HepG2 (cell line): Measurements from ENCODE around the gene CD248. TPM values are rescaled to one million over a fixed set of nuclear protein-coding genes. Genes with fewer than 3 reads are reported as not detected.

Source experiments
- ATAC-seq: fragments of 200-7000 bp; cut with Tn5 transposase; 3 replicates; pipeline ENCODE4 v1.9.1; 2020; ENCODE audit warnings: mild to moderate bottlenecking, moderate library complexity
- BruUV-seq: library from RNA; stranded (reverse); fragments of 400-500 nt; replicated peaks from 2 replicates; lab custom pipeline; 2021; lab: Mats Ljungman, UMichigan
- CTCF ChIA-PET: fragments of 300-600 bp; formaldehyde crosslinking; extraction: SDS; loops from one replicate; lab custom pipeline; 2021; ENCODE audit warnings: low total read pairs, inconsistent platforms, low intra/inter-chr PET ratio; lab: Yijun Ruan, JAX
- POLR2A ChIA-PET: fragments of 350-600 bp; sonication (Branson Sonifier 250); formaldehyde crosslinking; loops from one replicate; lab custom pipeline; 2020; ENCODE audit warnings: antibody characterized with exemption, inconsistent platforms; lab: Yijun Ruan, JAX
- DNase-seq: peaks from one replicate; pipeline ENCODE4 v3.0.0-alpha.2; 2015; ENCODE audit warnings: low spot score
- FAIRE-seq: peaks from 3 replicates; lab custom pipeline; 2011; peaks lifted over from hg19 to GRCh38; lab: Jason Lieb, UNC
- H2AFZ ChIP-seq: one replicate; pipeline ENCODE4 v1.6.1; 2011; ENCODE audit warnings: low read length, inconsistent platforms
- H3K27ac ChIP-seq: fragments of 300-600 bp; 3 replicates; pipeline ENCODE4 v1.8.0; 2011; ENCODE audit warnings: mixed run types, mild to moderate bottlenecking, mixed read lengths, low read length, inconsistent platforms; ENCODE audit not compliant: insufficient read depth; ENCODE audit errors: extremely low read length
- H3K27me3 ChIP-seq, 2 experiments: fragments of 200-600 bp in 1 of 2; 2 replicates in 1 of 2; 3 replicates in 1 of 2; pipeline versions ENCODE4 v1.6.0 to v1.8.0; 2011; ENCODE audit warnings: low read length in 2 of 2, mild to moderate bottlenecking in 2 of 2, moderate library complexity in 2 of 2, inconsistent platforms in 1 of 2; ENCODE audit not compliant: insufficient read depth in 2 of 2, control insufficient read depth in 1 of 2
- H3K36me3 ChIP-seq, 2 experiments: fragments of 200-600 bp in 1 of 2; replicated peaks in 1 of 2; 2 replicates in 1 of 2; 3 replicates in 1 of 2; pipeline versions ENCODE4 v1.5.1 to v1.8.0; 2011; ENCODE audit warnings: low read length in 2 of 2, inconsistent platforms in 1 of 2; ENCODE audit not compliant: insufficient read depth in 2 of 2, control insufficient read depth in 1 of 2
- H3K4me1 ChIP-seq: 2 replicates; pipeline ENCODE4 v1.5.1; 2012; ENCODE audit warnings: low read length, inconsistent platforms; ENCODE audit not compliant: insufficient read depth
- H3K4me2 ChIP-seq: 2 replicates; pipeline ENCODE4 v1.6.0; 2011; ENCODE audit warnings: low read depth, low read length, inconsistent platforms
- H3K4me3 ChIP-seq, 3 experiments: fragments of 200-600 bp in 1 of 3; sonication (generic), shearing (Covaris generic) in 1 of 3; replicated peaks in 1 of 3; 2 replicates each; pipeline ENCODE4 v1.5.1; 2011 to 2016; ENCODE audit warnings: low read length in 3 of 3, inconsistent platforms in 2 of 3, low read depth in 2 of 3, mild to moderate bottlenecking in 2 of 3, control low read depth in 1 of 3, mixed read lengths in 1 of 3; ENCODE audit not compliant: insufficient read depth in 1 of 3
- H3K79me2 ChIP-seq: one replicate; pipeline ENCODE4 v1.6.1; 2011; ENCODE audit warnings: low read length, inconsistent platforms; ENCODE audit not compliant: insufficient read depth
- H3K9ac ChIP-seq: 2 replicates; pipeline ENCODE4 v1.6.0; 2011; ENCODE audit warnings: mild to moderate bottlenecking, low read depth, low read length, inconsistent platforms; ENCODE audit not compliant: insufficient read depth
- H3K9me3 ChIP-seq: 2 replicates; pipeline ENCODE4 v1.5.1; 2012; ENCODE audit warnings: mild to moderate bottlenecking, low read length
- H4K20me1 ChIP-seq: 2 replicates; pipeline ENCODE4 v1.6.0; 2011; ENCODE audit warnings: inconsistent platforms, mild to moderate bottlenecking, low read length, moderate library complexity; ENCODE audit not compliant: insufficient read depth
- ARNT ChIP-seq: fragments of 450-650 bp; IDR thresholded peaks from 2 replicates; pipeline ENCODE4 v1.6.1; 2017
- BHLHE40 ChIP-seq: IDR thresholded peaks from 2 replicates; pipeline ENCODE4 v1.6.1; 2011; ENCODE audit warnings: low read length, improper control_type of control experiment
- EEA1 ChIP-seq: sonication (generic); formaldehyde crosslinking; IDR thresholded peaks from 2 replicates; pipeline ENCODE4 v1.5.1; 2020; ENCODE audit warnings: mild to moderate bottlenecking, missing genetic modification reagents, borderline replicate concordance
- GTF3A ChIP-seq: sonication (generic); formaldehyde crosslinking; conservative IDR thresholded peaks from 2 replicates; pipeline ENCODE4 v1.4.0; 2020; ENCODE audit warnings: mild to moderate bottlenecking, missing genetic modification reagents
- RAD21 ChIP-seq: fragments of 450-650 bp; formaldehyde crosslinking; IDR thresholded peaks from 2 replicates; pipeline ENCODE4 v1.5.0; 2020; ENCODE audit warnings: mild to moderate bottlenecking
- RFXANK ChIP-seq: IDR thresholded peaks from 2 replicates; pipeline ENCODE4 v1.6.1; 2016
- SNAI1 ChIP-seq: sonication (generic); formaldehyde crosslinking; IDR thresholded peaks from 2 replicates; pipeline ENCODE4 v1.5.0; 2020; ENCODE audit warnings: mild to moderate bottlenecking, missing genetic modification reagents, borderline replicate concordance
- SNAPC2 ChIP-seq: sonication (generic); formaldehyde crosslinking; IDR thresholded peaks from 2 replicates; pipeline ENCODE4 v1.8.1; 2022; ENCODE audit warnings: mild to moderate bottlenecking, missing genetic modification reagents
- SOX6 ChIP-seq, 2 experiments: fragments of 450-650 bp in 1 of 2; sonication (generic) in 1 of 2; formaldehyde crosslinking in 1 of 2; IDR thresholded peaks; 2 replicates each; pipeline versions ENCODE4 v1.4.0 to v1.6.1; 2017 to 2020; ENCODE audit warnings: antibody characterized with exemption in 1 of 2, mild to moderate bottlenecking in 1 of 2, missing genetic modification reagents in 1 of 2
- ZFAT ChIP-seq: sonication (generic); formaldehyde crosslinking; conservative IDR thresholded peaks from 2 replicates; pipeline ENCODE4 v1.8.1; 2023; ENCODE audit warnings: missing genetic modification reagents, inconsistent platforms
- ZNF101 ChIP-seq: sonication (generic); formaldehyde crosslinking; IDR thresholded peaks from 2 replicates; pipeline ENCODE4 v1.4.0; 2020; ENCODE audit warnings: mild to moderate bottlenecking, low read depth, missing genetic modification reagents, borderline replicate concordance
- ZNF337 ChIP-seq: sonication (generic); formaldehyde crosslinking; IDR thresholded peaks from 2 replicates; pipeline ENCODE4 v1.5.1; 2020; ENCODE audit warnings: missing genetic modification reagents, low read depth, mild to moderate bottlenecking, borderline replicate concordance
- ZNF577 ChIP-seq: sonication (generic); formaldehyde crosslinking; IDR thresholded peaks from 2 replicates; pipeline ENCODE4 v1.4.0; 2020; ENCODE audit warnings: mild to moderate bottlenecking, low read depth, missing genetic modification reagents, borderline replicate concordance
- ZNF883 ChIP-seq: sonication (generic); formaldehyde crosslinking; IDR thresholded peaks from 2 replicates; pipeline ENCODE4 v1.5.1; 2020; ENCODE audit warnings: mild to moderate bottlenecking, missing genetic modification reagents; ENCODE audit errors: not compliant biosample characterization
- WGBS: methylation state at CpG from one replicate; pipeline ENCODE4 v1.1.6; 2017; ENCODE audit warnings: low lambda C conversion rate; 5-methylcytosine and 5-hydroxymethylcytosine counted together
- in situ Hi-C: cut with HindIII; loops from 2 replicates; pipeline ENCODE4 v1.10.0; 2017; ENCODE audit warnings: low pct_unique_long_range_greater_than_20kb; ENCODE audit not compliant: extremely low pct_ligation_motif_present
- intact Hi-C: fragments of 100-400 bp; cut with micrococcal nuclease; formaldehyde crosslinking; loops from one replicate; pipeline ENCODE4 v1.10.0; 2022; ENCODE audit not compliant: unreplicated experiment
- polyA plus RNA-seq, 8 experiments: library from polyadenylated mRNA; depleted of rRNA in 3 of 8; stranded (reverse) in 7 of 8; unstranded in 1 of 8; fragments of >200 nt; fragmentation: Illumina TruSeq in 4 of 8; extraction: Trizol in 4 of 8; gene quantifications; 2 replicates each; pipeline versions ENCODE4 v1.2.1 to v1.2.3, GENCODE V29; 2011 to 2016; ENCODE audit warnings: low read depth in 4 of 8, missing spikeins in 1 of 8, mixed read lengths in 1 of 8; ENCODE audit not compliant: insufficient read depth in 1 of 8
- total RNA-seq, 5 experiments: library from RNA; depleted of rRNA; stranded (reverse); fragments of >200 nt; fragmentation: Illumina TruSeq; extraction: Trizol; gene quantifications; 2 replicates each; pipeline ENCODE4 v1.2.3, GENCODE V29; 2016; ENCODE audit warnings: low read depth in 1 of 5
- TF ChIP-seq, protein P1 (sequence below): sonication (generic); formaldehyde crosslinking; conservative IDR thresholded peaks from 2 replicates; pipeline ENCODE4 v1.4.0; 2020; ENCODE audit warnings: missing genetic modification reagents
- TF ChIP-seq, protein P2 (sequence below): sonication (generic); formaldehyde crosslinking; IDR thresholded peaks from 2 replicates; pipeline ENCODE4 v1.4.0; 2020; ENCODE audit warnings: mild to moderate bottlenecking, missing genetic modification reagents
- TF ChIP-seq, protein P3 (sequence below): sonication (generic); formaldehyde crosslinking; conservative IDR thresholded peaks from 2 replicates; pipeline ENCODE4 v1.8.1; 2023; ENCODE audit warnings: missing genetic modification reagents

Gene CD248
- total and polyA plus RNA-seq, 2 of the 13 experiments (the other 11 are each of a cell fraction or from before 2014, with no cell fraction given): 0.25 to 0.35 TPM

DNA sequence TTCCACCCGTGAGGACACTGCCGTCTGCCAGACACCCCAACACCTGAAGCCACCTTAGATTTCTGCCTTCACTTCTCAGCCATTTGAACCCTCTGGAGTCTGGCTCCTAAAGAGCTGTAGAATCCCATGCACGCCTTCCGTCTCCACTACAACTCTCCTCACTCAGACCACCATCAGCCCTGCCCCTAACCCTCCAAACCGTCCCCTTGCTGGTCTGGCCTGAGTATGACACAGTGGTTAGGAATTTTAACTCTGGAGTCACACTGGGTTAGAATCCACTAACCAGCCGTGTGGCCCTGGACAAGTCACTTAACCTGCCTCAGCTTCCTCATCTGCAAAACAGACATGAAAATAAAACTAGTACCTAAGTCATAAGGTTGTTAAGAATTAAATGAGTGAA, 35.8 kb downstream of the CD248 start:
- no peak for FAIRE-seq
- no peak for ATAC-seq
- no TSS peak for BruUV-seq
- no peak overlapping the region for H3K4me2 ChIP-seq
- no peak overlapping the region for H3K9ac ChIP-seq
- 39% methylated on average over 6 of the region's 6 CpGs for WGBS
- peaks cover 6% of the 10 kb centered on the region for H4K20me1 ChIP-seq
- H3K36me3 ChIP-seq: peaks cover 5 to 13% of the 10 kb centered on the region in 2 experiments; a peak in 4 of 5 replicates
- no peak overlapping the region for H2AFZ ChIP-seq
- no peak for DNase-seq
- H3K9me3 ChIP-seq: no peaks in the 10 kb centered on the region
- no peak overlapping the region for H3K4me3 ChIP-seq
- peaks cover 3 to 9% of the 10 kb centered on the region in 2 experiments; a peak in 3 of 5 replicates for H3K27me3 ChIP-seq
- in situ Hi-C loops (no loop called here), intact Hi-C loops (no loop called here)
- H3K79me2 ChIP-seq: peaks cover 6% of the 10 kb centered on the region
- TF ChIP-seq ZNF337 (CRISPR knock-in tag) (no peak), ZNF101 (CRISPR knock-in tag) (no peak), SNAI1 (CRISPR knock-in tag) (no peak), BHLHE40 (no peak), RAD21 (CRISPR knock-in tag) (no peak), ZFAT (CRISPR knock-in tag) (no peak), ARNT (no peak), SOX6 (IDR thresholded peaks at IDR 0.05) (no peak), SOX6 (CRISPR knock-in tag; IDR thresholded peaks at IDR 0.05) (no peak), GTF3A (CRISPR knock-in tag) (no peak), SNAPC2 (CRISPR knock-in tag) (no peak), ZNF883 (CRISPR knock-in tag) (no peak), EEA1 (no peak), ZNF577 (CRISPR knock-in tag) (no peak), RFXANK (CRISPR knock-in tag) (no peak)
- TF ChIP-seq, protein P1, sequence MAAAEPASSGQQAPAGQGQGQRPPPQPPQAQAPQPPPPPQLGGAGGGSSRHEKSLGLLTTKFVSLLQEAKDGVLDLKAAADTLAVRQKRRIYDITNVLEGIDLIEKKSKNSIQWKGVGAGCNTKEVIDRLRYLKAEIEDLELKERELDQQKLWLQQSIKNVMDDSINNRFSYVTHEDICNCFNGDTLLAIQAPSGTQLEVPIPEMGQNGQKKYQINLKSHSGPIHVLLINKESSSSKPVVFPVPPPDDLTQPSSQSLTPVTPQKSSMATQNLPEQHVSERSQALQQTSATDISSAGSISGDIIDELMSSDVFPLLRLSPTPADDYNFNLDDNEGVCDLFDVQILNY (CRISPR knock-in tag): no peak
- TF ChIP-seq, protein P2, sequence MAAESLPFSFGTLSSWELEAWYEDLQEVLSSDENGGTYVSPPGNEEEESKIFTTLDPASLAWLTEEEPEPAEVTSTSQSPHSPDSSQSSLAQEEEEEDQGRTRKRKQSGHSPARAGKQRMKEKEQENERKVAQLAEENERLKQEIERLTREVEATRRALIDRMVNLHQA (CRISPR knock-in tag): no peak
- TF ChIP-seq, protein P3, sequence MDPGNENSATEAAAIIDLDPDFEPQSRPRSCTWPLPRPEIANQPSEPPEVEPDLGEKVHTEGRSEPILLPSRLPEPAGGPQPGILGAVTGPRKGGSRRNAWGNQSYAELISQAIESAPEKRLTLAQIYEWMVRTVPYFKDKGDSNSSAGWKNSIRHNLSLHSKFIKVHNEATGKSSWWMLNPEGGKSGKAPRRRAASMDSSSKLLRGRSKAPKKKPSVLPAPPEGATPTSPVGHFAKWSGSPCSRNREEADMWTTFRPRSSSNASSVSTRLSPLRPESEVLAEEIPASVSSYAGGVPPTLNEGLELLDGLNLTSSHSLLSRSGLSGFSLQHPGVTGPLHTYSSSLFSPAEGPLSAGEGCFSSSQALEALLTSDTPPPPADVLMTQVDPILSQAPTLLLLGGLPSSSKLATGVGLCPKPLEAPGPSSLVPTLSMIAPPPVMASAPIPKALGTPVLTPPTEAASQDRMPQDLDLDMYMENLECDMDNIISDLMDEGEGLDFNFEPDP (CRISPR knock-in tag): no peak
- no peak overlapping the region for H3K27ac ChIP-seq
- ChIA-PET CTCF (no interaction called here), POLR2A (interaction anchor here (1.1 to 2.4 kb wide), 4 partner anchors 7 to 33 kb away, joined by 3 to 15 read pairs (median 6); partner anchors contain the start of genes RAB1B and YIF1A)
- H3K4me1 ChIP-seq: peaks cover 49% of the 10 kb centered on the region
